ENCODE data around the gene STAT5B.
"Not testable (repeated sequence)": the region's sequence is repeated elsewhere in the genome, so short reads cannot be mapped to it uniquely, and the experiment has no call there.

STAT5B gene

DNA sequence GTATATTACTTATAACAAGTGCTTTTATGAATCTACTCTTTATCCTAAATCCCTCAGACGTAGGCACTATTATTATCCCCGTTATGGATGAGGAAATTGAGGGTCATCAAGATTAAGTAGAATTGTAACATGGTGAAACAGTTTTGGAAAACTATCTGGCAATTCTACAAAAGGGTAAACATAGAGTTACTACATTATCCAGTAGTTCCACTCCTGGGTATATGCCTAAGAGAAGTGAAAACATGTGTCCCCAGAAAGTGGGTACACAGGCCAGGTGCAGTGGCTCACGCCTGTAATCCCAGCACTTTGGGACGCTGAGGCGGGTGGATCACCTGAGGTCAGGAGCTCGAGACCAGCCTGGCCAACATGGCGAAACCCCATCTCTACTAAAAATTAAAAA, 36.6 kb downstream of the STAT5B start:
- DNase-seq (ENCODE audit: low read depth in 3 of 3, low spot score in 1 of 3): not testable (repeated sequence)

DNA sequence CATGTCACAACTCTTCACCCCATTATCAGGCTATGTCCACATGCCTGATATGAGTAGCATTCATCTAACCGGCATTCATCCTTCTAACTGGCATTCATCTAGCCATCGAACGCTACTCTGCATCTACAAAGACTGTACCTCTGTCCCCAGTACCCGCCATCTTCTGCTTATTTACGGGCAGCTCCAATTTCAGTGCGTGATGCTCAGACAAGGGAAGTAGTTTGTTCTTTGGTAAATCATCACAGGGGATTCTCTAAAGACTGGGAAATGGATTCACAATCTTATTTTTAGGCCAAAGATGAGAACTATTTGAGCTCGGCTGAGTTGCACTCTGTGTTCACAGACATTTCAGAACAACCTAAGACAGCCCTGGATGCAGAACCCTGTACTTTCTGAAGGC, 39.4 kb downstream of the STAT5B start:
- DNase-seq (ENCODE audit: low read depth in 3 of 3, low spot score in 1 of 3): no peak

DNA sequence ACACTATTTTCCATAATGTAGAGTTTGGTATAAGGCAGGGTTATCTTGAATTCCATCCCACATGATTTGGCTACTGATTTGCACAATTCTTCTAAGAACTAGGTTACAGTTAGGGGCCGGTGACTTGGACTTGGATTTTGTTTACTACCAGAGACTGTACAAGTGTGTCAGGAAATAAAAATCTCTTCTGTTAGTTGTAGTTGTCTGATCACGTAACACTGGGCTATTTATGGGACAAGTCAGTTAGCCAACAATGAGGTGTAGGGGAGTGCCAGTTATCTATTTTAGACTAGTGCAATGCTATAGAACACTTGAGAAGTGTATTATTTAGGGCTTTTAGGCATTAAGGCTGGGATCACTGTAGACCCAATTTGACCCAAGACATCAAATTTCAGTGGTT, 42.2 kb downstream of the STAT5B start:
- DNase-seq (ENCODE audit: low read depth in 3 of 3, low spot score in 1 of 3): no peak

DNA sequence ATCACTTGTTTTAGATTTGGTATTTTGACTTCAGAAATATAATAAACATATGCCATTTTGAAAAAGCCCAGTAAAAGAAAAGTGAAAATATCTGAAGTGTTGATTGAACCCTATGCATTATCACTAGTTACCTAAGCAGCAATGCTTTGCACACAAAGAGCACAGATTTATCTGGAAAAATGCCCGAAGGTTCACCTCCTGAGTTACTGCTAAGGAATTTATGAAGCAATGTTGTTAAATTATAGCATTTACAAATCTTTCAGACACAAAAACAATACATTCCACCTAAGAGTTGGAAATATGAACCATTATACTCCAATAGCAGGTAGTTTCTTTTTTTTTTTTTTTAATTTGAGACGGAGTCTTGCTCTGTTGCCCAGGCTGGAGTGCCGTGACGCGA, 43.0 kb downstream of the STAT5B start:
- no peak for DNase-seq (ENCODE audit: low read depth in 3 of 3, low spot score in 1 of 3)

DNA sequence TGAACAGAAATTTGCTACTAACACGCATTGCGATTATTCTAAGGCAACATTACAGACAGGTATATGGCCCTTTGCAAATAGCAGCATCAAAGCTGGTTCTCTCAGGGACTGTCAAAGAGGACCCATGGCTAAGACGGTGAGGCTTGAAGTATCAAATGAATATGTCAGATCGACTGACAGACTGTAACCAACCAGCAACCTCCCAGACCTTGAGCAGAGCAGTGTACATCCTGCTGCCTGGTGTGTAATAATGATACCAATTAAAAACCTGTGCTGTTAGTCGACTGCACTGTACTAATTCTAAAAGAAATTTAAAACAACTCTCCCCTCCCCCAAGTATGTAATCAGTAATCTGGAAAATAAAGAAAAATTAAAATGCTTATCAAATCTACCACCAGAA, 46.0 kb downstream of the STAT5B start:
- no peak for DNase-seq (ENCODE audit: low read depth in 3 of 3, low spot score in 1 of 3)

DNA sequence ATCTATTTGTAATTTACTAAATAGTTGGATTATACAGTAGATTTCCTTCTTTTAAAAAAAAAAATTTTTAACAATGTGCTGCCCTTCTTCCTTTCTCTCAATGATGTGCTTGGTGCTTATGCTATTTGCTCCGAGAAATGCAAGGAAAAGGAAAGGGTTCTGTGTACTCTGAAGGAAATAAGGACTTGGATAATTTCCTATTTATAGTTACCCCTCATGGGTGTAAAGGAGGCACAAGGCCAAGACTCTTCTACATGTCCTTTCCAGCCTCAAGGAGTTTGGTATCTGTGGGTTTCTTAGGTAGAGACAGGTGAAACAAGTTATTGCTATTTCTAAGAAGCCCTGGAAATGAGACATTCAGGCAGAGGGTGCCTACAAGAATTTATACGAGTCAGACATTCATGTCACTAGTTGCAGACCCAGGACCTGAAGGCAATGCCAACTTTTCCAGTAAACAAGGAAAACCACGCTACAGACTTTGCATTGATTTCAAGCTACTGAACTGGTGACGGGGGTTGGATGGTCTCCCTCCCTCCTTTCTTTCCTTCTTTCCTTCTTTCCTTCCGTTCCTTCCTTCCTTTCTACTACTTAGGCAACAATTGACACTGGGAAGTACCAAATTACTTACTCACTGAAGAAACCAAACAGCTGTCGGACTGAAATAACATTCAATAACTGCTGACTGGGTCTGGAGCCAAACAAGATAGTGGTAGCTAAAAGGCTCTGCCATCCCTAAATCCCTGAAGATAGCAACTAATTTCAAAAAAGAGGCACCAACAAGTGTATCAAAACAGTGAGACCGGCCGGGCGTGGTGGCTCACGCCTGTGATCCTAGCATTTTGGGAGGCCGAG, 48.1 kb downstream of the STAT5B start:
- no peak for DNase-seq (ENCODE audit: low read depth in 3 of 3, low spot score in 1 of 3)

DNA sequence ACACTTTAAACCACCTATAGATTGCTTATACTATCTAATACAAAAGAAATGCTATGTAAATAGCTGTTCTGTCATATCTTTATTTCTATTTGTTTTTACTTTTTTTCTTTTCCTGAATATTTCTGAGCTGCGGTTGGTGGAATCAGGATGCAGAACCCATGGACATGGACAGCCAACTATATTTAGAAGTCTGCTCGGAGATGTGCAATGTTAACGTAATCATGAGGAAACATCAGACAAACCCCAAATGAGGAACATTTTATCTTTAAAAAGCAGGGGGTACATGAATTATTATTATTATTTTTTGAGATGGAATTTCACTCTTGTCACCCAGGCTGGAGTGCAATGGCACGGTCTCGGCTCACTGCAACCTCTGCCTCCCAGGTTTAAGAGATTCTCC, 50.5 kb downstream of the STAT5B start:
- no peak for DNase-seq (ENCODE audit: low read depth in 3 of 3, low spot score in 1 of 3)

DNA sequence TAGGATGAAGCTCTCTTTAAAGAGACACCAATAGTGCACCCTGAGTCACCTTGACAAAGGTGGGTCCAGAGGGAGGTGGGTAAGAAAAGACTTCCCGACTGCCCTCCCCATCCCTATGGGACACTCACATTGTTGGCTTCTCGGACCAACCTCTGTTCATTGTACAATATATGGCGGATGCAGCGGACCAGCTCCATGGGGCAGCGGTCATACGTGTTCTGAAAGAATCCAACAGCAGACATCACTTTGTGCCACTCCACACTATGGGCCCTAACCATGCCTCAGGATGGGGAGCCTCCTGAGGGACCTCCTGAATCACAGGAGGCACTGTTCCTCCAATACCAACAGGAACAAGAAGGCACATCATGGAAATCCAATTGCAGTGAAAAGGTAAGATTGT, 51.5 kb downstream of the STAT5B start:
- DNase-seq (ENCODE audit: low read depth in 3 of 3, low spot score in 1 of 3): no peak

DNA sequence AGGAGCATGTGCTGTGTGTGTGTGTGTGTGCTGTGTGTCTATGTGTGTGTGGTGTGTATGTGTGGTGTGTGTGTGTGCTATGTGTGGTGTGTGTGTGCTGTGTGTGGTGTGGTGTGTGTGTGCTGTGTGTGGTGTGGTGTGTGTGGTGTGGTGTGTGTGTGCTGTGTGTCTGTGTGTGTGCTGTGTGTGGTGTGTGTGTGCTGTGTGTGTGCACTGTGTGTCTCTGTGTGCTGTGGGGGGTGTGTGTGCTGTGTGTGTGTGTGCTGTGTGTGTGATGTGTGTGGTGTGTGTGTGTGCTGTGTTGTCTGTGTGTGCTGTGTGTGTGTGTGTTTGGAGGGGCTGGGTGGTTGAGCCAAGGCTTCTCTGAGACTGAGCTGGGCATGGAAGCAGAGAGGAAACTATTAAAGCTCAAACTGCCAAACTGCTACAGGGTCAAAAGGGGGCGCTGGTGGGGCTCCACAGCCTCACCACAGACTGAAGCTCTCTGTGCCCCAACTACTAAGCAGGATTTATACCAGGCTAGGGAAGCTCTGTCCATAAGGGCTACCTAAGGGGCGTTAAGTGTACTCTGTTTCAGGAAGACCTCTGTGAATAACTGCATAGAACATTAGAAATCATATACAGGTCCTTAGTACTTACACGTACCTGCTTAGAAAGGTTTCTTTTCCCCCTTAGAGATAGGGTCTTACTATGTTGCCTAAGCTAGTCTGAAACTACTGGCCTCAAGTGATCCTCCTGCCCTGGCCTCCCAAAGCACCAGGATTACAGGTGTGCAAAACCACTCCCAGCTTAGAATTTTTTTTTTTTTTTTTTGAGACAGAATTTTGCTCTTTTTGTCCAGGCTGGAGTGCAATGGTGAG, 54.1 kb downstream of the STAT5B start:
- DNase-seq (ENCODE audit: low read depth in 3 of 3, low spot score in 1 of 3): peak; percentile 10 to 42 (median 25)

DNA sequence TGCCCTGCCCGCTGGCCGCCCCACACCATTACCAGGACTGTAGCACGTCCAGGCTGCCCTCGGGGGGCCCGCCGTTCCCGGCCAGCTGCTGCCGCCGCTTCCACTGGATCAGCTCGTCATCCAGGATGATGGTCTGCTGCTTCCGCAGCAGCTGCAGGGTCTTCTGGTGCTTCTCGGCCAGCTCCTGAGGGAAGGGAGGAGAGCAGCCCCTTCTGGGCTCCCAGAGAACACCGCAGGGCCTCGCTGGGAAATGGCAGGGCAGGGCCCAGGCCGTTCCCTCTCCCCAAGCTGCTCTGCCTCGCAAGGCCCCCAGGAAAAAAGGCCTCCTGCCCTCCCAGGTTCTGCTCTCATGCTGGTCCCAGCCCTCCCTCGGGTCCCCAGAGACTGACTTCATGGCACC, 56.9 kb downstream of the STAT5B start:
- not testable (repeated sequence) for DNase-seq (ENCODE audit: low read depth in 3 of 3, low spot score in 1 of 3)

DNA sequence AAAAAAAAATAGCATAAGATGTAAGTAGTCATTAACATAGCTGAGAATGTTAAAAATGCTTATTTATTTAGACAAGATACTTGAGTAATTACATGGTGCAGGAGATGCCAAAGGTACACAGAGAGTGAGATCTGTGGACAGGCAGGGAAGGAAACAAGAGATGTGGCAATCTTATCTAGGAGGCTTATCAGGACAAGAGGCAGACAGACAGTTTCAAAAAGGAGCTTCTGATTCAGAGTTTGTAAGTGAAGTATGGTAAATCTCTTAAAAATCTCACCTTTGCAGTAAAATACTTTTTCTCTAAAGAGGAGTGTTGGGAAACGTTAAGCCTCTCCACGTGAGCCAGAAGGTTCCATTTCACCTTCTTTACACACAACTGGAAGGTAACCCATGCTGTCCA, 62.0 kb downstream of the STAT5B start:
- no peak for DNase-seq (ENCODE audit: low read depth in 3 of 3, low spot score in 1 of 3)

DNA sequence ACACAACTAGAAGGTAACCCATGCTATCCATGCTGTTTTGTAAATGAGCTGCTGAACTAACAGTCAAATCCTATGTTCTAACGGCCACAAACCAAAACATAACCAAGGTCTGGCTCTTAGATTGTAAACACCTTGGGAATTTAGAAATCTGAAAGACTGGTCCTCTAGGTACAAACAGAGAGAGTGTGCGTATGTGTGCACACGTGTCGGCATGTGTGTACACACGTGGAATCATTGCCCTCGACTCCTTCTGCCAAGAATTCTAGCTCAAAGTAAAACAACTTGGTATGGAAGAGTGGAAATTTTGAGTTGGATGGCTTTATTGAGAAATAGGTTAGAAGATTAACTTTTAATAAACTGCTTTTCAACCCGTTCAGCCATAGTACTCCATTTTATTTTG, 63.8 kb downstream of the STAT5B start:
- DNase-seq (ENCODE audit: low read depth in 3 of 3, low spot score in 1 of 3): no peak

DNA sequence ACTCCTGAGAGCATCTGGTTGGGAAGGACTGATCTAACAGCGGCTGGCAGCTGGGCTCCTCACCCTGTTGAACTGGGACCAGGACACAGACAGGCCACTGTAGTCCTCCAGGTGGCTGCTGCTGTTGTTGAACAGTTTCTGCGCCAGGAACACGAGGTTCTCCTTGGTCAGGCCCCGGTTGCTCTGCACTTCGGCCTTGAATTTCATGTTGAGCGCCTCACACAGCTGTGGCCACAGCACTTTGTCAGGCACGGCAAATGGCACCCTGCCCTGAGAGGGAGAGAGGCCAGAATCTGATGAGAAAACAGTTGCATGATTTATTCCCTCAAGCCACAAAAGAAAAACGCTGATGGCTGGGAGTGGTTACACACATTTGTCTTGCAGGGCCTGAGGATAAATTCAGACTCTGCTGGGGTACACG, 64.3 kb downstream of the STAT5B start:
- DNase-seq (ENCODE audit: low read depth in 3 of 3, low spot score in 1 of 3): not testable (repeated sequence)

DNA sequence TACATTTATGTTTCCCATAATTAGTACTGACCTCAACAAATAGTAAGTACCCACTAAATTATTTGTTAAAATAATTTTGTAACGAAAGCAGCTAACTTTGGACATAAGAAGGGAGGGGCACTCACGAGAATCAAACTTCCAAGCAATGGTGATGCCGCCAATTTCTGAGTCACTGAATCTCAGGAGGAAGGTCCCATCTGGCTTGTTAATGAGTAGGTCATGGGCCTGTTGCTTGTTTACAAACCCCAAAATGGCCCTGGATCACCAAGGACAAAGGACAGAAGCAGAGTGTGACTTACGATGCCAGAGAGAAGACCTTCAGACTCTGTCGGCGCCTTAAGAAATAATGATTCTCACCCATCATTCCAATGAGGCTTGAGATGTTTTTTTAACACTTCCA, 66.1 kb downstream of the STAT5B start:
- DNase-seq (ENCODE audit: low read depth in 3 of 3, low spot score in 1 of 3): no peak

DNA sequence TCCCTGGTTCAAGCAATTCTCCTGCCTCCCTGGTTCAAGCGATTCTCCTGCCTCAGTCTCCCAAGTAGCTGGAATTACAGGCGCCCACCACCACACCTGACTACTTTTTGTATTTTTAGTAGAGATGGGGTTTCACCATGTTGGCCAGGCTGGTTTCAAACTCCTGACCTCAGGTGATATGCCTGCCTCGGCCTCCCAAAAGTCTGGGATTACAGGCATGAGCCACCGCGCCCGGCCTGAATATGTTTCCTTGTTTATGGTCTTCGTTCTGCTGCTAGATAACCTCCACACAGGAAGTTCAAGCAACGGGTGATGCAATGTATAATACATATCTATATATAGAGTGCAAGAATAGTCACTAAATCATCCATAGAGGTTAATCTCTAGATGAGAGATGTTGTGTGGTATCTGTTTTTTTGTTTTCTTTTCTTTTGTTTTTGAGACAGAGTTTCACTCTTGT, 70.0 kb downstream of the STAT5B start:
- not testable (repeated sequence) for DNase-seq (ENCODE audit: low read depth in 3 of 3, low spot score in 1 of 3)

DNA sequence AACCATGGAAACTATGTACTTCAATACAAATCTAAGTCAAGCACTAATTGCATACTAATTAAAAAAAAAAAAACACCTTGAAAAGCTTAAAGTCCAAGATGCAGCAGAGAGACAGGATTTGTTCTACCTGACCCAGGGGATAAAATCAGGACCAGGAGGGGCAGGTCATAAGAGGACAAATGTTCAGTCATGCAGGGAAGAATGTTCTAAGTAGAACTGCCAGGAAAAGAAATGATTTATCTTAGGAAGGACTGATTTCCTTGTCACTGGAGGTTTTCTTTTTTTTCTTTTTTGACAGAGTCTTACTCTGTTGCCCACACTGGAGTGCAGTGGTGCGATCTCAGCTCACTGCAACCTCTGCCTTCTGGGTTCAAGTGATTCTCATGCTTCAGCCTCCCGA, 72.8 kb downstream of the STAT5B start:
- DNase-seq (ENCODE audit: low read depth in 3 of 3, low spot score in 1 of 3): no peak

DNA sequence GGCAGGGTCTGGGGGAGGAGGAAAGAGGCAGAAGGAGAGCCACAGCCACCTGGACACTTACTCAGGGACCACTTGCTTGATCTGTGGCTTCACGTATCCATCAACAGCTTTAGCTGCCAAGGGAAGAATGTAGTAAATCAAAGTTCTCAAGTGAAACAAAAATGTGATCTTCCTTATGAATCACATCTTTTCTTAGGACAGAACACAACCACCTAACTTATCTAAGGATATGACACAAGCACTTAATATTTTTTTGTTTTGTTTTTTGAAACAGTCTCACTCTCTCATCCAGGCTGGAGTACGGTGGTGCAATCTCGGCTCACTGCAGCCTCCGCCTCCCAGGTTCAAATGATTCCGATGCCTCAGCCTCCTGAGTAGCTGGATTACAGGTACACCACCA, 73.5 kb downstream of the STAT5B start:
- DNase-seq (ENCODE audit: low read depth in 3 of 3, low spot score in 1 of 3): no peak

DNA sequence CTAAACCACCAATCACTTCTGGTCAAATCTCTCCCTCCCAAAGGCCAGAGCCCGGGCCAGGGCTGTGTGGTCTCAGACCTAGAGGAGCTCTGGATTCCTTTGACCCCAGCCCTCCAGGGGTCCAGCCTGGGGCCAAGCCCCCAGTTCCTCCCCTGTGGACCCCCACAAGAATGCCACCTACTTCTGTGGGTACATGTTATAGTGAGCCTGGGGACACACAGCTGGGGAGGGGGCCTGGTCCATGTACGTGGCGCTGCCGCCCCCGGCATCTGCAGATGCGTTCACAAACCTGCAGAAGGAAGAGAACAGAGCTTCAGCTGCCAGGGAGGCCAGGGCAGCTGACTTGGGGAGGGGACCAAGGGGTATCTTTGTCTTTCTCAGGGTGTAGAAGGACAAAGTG, 74.0 kb downstream of the STAT5B start:
- no peak for DNase-seq (ENCODE audit: low read depth in 3 of 3, low spot score in 1 of 3)

DNA sequence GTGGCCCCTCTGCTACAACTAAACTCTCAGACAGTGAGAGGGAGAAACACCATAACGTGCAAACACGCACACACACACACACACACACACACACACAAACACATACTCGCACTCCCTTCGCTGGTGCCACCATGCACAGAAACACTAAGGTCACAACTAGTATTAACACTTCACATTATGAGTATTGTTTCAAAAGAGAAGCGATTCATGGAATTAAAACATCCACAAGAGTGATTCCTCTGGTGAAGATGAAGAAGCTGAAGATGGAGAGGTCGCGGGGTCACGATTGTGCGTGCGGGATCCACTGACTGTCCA, 74.8 kb downstream of the STAT5B start:
- no peak for DNase-seq (ENCODE audit: low read depth in 3 of 3, low spot score in 1 of 3)

DNA sequence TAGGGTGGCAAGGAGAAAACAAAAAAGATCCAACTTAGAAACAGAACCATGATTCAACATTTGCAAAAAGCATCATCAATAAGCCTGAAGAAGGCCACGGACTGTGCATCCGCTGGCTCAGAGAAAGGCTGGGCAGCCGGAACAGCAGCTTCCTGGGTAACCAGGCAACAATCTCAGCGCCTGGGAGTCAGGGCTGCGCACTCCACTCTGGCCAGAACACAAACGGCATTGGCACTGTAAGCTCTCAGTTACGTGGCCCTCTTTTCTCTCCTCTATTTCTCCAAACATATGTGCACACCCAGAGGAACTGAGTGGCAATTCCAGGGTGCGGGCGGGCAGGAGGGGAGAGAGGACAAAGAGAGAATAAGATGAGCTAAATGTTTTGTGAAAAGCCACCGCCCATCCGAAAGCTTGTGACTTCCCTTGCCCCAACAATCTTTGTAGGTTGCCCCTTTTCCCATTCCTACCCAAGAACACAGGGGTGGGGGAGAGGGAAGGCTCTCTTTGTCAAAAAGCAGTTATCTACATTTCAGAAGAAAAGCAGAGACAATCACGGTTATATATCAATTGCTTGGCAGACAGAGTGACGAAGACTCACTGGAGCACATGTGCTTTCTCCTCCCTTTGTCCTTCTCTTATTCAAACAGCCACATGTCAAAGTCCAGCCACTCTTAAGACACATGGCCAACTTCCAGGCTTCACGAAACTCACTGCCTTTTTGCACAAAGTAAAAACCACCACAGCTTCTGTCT, 75.3 kb downstream of the STAT5B start:
- no peak for DNase-seq (ENCODE audit: low read depth in 3 of 3, low spot score in 1 of 3)

DNA sequence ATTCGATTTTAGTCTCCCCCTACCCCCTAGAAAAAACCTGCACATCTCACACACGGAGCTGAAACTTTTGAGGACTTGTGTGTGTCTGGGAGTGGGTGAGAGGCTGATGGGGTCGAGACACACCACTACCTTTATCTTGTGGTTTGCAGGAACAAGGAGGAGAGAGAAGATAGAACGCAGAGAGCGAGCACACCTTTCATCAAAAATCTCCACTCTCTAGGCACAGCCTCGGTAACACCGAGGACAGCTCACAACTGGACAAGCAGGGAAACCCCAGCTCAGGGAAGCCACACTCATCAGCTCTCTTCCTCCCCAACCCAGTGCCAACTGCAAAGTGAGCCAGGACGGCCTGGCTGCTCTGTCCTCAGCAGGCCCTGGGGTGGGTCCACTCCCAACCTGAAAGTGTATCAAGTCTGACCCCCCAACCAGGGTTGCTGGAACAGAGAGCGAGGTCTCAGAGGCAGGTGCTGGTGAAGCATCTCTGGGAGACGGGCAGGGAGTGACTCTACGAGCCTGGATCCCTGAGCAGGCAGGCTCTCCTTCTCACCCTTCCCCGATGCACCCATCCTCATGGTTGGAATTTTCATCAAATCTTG, 76.7 kb downstream of the STAT5B start:
- no peak for DNase-seq (ENCODE audit: low read depth in 3 of 3, low spot score in 1 of 3)

All from stimulated activated CD4-positive, alpha-beta T cell treated with anti-CD3 and anti-CD28 coated beads, TNF-alpha, amount 100 ng/mL, for 1 hour (primary cell).